Measurements from ENCODE around the gene OSBPL6.

OSBPL6 gene

DNA sequence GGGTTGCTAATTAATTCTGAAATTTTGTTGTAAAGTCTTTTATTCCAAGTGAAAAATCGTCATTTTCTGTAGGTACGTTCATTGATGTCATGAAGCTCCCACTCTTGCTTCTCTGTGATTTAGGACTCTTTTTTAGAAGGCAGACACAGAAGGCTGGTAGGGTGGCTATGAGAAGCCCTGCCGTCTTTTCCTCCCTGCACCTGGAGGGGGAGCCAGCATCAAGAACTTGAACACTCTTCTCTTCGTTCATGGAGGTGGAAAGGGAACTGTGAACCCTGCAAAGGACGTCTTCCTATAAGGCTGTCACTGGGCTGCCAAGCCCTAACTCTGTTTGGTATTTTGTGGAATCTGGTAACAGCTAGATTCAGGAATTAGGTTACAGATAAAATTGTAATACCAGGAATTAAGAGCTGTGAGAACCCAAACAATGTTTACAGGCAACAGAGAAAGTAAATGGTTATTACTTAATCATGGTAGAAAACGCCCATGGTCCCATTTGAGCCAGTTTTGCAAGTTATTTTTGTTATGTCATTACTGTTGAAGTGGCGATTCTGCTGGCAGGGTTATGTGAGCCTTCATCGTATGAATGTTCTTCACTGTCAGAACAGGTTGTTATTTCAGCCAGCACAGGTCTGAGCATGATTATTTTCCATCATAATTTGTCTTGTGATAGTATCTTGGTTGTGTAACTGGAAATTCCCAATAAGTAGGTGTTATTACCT lies 112.2 kb downstream of the OSBPL6 start:
- H2AFZ ChIP-seq (ENCODE audit: low read depth) = peak overlapping the region; percentile 20; the same call in 1 of the 2 replicates
- peak overlapping the region; percentile 14 for H3K4me2 ChIP-seq
- no peaks in the 10 kb centered on the region for H3K36me3 ChIP-seq (ENCODE audit: insufficient read depth)
- no peaks in the 10 kb centered on the region for H3K27me3 ChIP-seq (ENCODE audit: insufficient read depth, low read depth)
- TF ChIP-seq, protein P1, sequence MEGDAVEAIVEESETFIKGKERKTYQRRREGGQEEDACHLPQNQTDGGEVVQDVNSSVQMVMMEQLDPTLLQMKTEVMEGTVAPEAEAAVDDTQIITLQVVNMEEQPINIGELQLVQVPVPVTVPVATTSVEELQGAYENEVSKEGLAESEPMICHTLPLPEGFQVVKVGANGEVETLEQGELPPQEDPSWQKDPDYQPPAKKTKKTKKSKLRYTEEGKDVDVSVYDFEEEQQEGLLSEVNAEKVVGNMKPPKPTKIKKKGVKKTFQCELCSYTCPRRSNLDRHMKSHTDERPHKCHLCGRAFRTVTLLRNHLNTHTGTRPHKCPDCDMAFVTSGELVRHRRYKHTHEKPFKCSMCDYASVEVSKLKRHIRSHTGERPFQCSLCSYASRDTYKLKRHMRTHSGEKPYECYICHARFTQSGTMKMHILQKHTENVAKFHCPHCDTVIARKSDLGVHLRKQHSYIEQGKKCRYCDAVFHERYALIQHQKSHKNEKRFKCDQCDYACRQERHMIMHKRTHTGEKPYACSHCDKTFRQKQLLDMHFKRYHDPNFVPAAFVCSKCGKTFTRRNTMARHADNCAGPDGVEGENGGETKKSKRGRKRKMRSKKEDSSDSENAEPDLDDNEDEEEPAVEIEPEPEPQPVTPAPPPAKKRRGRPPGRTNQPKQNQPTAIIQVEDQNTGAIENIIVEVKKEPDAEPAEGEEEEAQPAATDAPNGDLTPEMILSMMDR (conservative IDR thresholded peaks at IDR 0.05; ENCODE audit: low read depth, low read length) = peak; percentile 83
- H3K4me3 ChIP-seq (IDR thresholded peaks at IDR 0.05; ENCODE audit: insufficient read depth, low read depth, low read length) = no peak overlapping the region
- peaks cover 6% of the 10 kb centered on the region for H3K4me1 ChIP-seq (ENCODE audit: low read depth, poor library complexity, severe bottlenecking)
- H3K9ac ChIP-seq = no peak overlapping the region
- H4K20me1 ChIP-seq (ENCODE audit: insufficient read depth) = no peaks in the 10 kb centered on the region
- H3K79me2 ChIP-seq (ENCODE audit: insufficient read depth, low read depth) = no peaks in the 10 kb centered on the region
- H3K27ac ChIP-seq = no peak overlapping the region

DNA sequence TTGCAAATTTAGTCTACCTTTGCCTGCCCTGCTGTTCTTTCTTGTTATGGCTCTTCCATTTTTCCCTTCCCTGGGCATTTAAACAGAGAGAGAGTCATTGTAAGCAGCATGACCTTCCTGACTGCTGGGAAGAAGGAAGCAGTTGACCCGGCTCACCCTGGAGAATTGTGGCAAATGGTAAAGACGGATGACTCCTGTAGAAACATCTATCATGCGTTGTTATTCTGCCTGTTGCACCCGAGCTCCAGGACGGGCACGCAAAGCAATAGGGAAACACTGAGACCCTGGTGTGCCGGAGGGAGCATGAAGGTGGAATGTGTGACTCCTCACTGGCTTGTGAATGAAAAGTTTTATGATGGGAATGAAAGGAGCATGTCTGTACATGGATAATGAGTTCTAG lies 113.3 kb downstream of the OSBPL6 start:
- Histone ChIP-seq H4K20me1 (ENCODE audit: insufficient read depth) (no peaks in the 10 kb centered on the region), H3K4me3 (IDR thresholded peaks at IDR 0.05; ENCODE audit: insufficient read depth, low read depth, low read length) (no peak overlapping the region), H2AFZ (ENCODE audit: low read depth) (no peak overlapping the region), H3K36me3 (ENCODE audit: insufficient read depth) (no peaks in the 10 kb centered on the region), H3K79me2 (ENCODE audit: insufficient read depth, low read depth) (no peaks in the 10 kb centered on the region), H3K9ac (no peak overlapping the region), H3K4me2 (no peak overlapping the region), H3K27ac (no peak overlapping the region), H3K27me3 (ENCODE audit: insufficient read depth, low read depth) (no peaks in the 10 kb centered on the region), H3K4me1 (ENCODE audit: low read depth, poor library complexity, severe bottlenecking) (peaks cover 6% of the 10 kb centered on the region)
- TF ChIP-seq, protein P1 (conservative IDR thresholded peaks at IDR 0.05; ENCODE audit: low read depth, low read length) = no peak

DNA sequence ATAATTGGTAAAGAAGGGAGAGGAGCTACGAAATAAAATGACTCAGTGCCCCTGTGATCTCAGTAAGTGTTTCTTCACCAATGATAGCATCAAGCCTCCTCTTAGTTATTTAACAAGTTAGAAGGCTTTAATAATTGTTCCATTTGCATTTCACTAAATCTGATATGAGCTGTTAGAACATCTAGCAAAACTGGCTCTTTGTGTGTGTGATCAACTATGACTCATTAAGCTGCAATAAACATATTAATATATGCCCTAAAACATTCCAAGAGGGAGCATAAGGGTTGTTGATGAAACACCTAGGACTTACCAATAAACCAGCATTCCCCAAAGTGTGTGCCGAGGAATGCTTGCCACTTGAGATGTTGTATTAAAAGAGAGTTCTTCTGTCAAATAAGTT lies 115.2 kb downstream of the OSBPL6 start:
- H3K4me2 ChIP-seq = no peak overlapping the region
- TF ChIP-seq, protein P1 (conservative IDR thresholded peaks at IDR 0.05; ENCODE audit: low read depth, low read length) = no peak
- no peaks in the 10 kb centered on the region for H3K27me3 ChIP-seq (ENCODE audit: insufficient read depth, low read depth)
- H3K4me1 ChIP-seq (ENCODE audit: low read depth, poor library complexity, severe bottlenecking) = peaks cover 6% of the 10 kb centered on the region
- no peaks in the 10 kb centered on the region for H4K20me1 ChIP-seq (ENCODE audit: insufficient read depth)
- H2AFZ ChIP-seq (ENCODE audit: low read depth) = no peak overlapping the region
- no peak overlapping the region for H3K27ac ChIP-seq
- no peak overlapping the region for H3K4me3 ChIP-seq (IDR thresholded peaks at IDR 0.05; ENCODE audit: insufficient read depth, low read depth, low read length)
- H3K9ac ChIP-seq = no peak overlapping the region
- H3K36me3 ChIP-seq (ENCODE audit: insufficient read depth) = no peaks in the 10 kb centered on the region
- no peaks in the 10 kb centered on the region for H3K79me2 ChIP-seq (ENCODE audit: insufficient read depth, low read depth)

DNA sequence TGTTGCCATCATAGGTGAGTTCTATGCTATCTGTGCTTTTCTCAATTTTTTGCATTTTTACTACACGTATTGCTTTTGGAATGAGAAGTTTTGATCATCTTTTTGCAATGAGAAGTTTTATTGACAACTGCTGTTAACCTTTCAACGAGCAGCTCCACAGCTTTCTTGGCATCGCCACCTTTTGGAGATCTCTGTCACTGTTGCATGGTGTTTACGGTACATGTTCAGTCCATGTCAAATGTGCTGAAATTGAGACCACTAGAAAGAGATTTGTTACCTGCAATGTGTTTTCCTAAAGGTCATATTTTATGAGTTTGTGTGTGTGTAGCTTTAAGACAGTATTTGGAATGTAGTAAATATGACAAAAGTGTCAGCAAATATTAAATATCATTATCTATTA lies 120.8 kb downstream of the OSBPL6 start:
- Histone ChIP-seq H3K4me2 (no peak overlapping the region), H3K27ac (no peak overlapping the region), H3K27me3 (ENCODE audit: insufficient read depth, low read depth) (no peaks in the 10 kb centered on the region), H2AFZ (ENCODE audit: low read depth) (no peak overlapping the region), H3K4me1 (ENCODE audit: low read depth, poor library complexity, severe bottlenecking) (no peaks in the 10 kb centered on the region), H3K9ac (no peak overlapping the region), H4K20me1 (ENCODE audit: insufficient read depth) (no peaks in the 10 kb centered on the region), H3K79me2 (ENCODE audit: insufficient read depth, low read depth) (no peaks in the 10 kb centered on the region), H3K36me3 (ENCODE audit: insufficient read depth) (no peaks in the 10 kb centered on the region), H3K4me3 (IDR thresholded peaks at IDR 0.05; ENCODE audit: insufficient read depth, low read depth, low read length) (no peak overlapping the region)
- TF ChIP-seq, protein P1 (conservative IDR thresholded peaks at IDR 0.05; ENCODE audit: low read depth, low read length) = no peak

All from KMS-11 (cell line).